ENCODE results near the gene JARID2. TPM values are rescaled to one million over a fixed set of nuclear protein-coding genes. Genes with fewer than 3 reads are reported as not detected.

The JARID2 gene
- total and polyA plus RNA-seq, 9 of the 15 experiments (the other 6 are each of a cell fraction or from before 2014, with no cell fraction given): 5.0 to 29.0 (median 15.6) TPM

- POLR2A ChIA-PET: interaction anchor here (0.6 to 4.0 kb wide), 5 partner anchors 9 to 164 kb away, joined by 3 to 17 read pairs (median 3); no protein-coding TSS in a partner anchor
- Histone ChIP-seq H4K20me1 (replicated peaks; ENCODE audit: control insufficient read depth, insufficient read depth, low read length) (peaks cover 10% of the 10 kb centered on the region; the same call in 1 of the 2 replicates), H3K36me3 (ENCODE audit: control insufficient read depth, insufficient read depth, low read length) (peaks cover 25% of the 10 kb centered on the region), H3K9me3 (replicated peaks; ENCODE audit: control insufficient read depth, insufficient read depth, low read depth, low read length) (0 out of 2 replicates have a peak, but pooled peaks cover 1% of the 10 kb centered on the region), H3K4me2 (ENCODE audit: insufficient read depth, low read length) (no peak overlapping the region), H3K9me1 (ENCODE audit: control insufficient read depth, insufficient read depth, low read length) (no peaks in the 10 kb centered on the region), H3K4me3 (no peak overlapping the region), H3K79me2 (ENCODE audit: control insufficient read depth, insufficient read depth, low read length) (peaks cover 59% of the 10 kb centered on the region), H3K27me3 (ENCODE audit: control insufficient read depth in 2 of 2, insufficient read depth in 2 of 2, low read length in 2 of 2) (no peaks in the 10 kb centered on the region), H2AFZ (ENCODE audit: low read depth, low read length) (no peak overlapping the region), H3K9ac (ENCODE audit: insufficient read depth in 1 of 2, low read depth in 2 of 2, low read length in 2 of 2) (no peak overlapping the region), H3K4me1 (replicated peaks in 1 of 2; ENCODE audit: control insufficient read depth in 2 of 2, insufficient read depth in 2 of 2, low read length in 2 of 2) (peaks cover 4 to 42% of the 10 kb centered on the region in 2 experiments), H3K27ac (ENCODE audit: extremely low read depth, low read depth, low read length) (no peak overlapping the region)
- DNase-seq (ENCODE audit: extremely low read depth in 1 of 4, low spot score in 3 of 4) (no peak), FAIRE-seq (no peak), ATAC-seq (no peak)
- 97% methylated on average over 6 of the region's 9 CpGs for WGBS (ENCODE audit: insufficient coverage, low coverage, missing lambda C conversion rate)
- no TSS peak for BruUV-seq (replicated peaks)
- intact Hi-C loops (cut with micrococcal nuclease) (no loop called here), in situ Hi-C loops (cut with MboI) (no loop called here)
- TF ChIP-seq TCF3 (CRISPR knock-in tag; IDR thresholded peaks at IDR 0.05): no peak
- no peak for TF ChIP-seq NR2C1 (IDR thresholded peaks at IDR 0.05)
- no peak for TF ChIP-seq NR2C1 (tag; IDR thresholded peaks at IDR 0.05)
- TF ChIP-seq ZC3H4 (CRISPR knock-in tag; IDR thresholded peaks at IDR 0.05; ENCODE audit: borderline replicate concordance): no peak
- no peak for TF ChIP-seq RUNX1 (IDR thresholded peaks at IDR 0.05; ENCODE audit: low read depth)
- TF ChIP-seq NCOA2 (IDR thresholded peaks at IDR 0.05; ENCODE audit: partially characterized antibody in 2 of 2): no peak
- TF ChIP-seq CREB5 (CRISPR knock-in tag; IDR thresholded peaks at IDR 0.05): no peak
- TF ChIP-seq LCOR (CRISPR knock-in tag; IDR thresholded peaks at IDR 0.05): no peak
- TF ChIP-seq ZNF347 (CRISPR knock-in tag; IDR thresholded peaks at IDR 0.05; ENCODE audit: low read depth): no peak
- CTCF ChIA-PET (ENCODE audit: low intra/inter-chr PET ratio): no interaction called here
Observed at GRCh38 chr6:15412767-15413166, 166.9 kb downstream of the JARID2 start.

Data from K562 (cell line).